Islet precursor cell (in vitro differentiated cells): ENCODE measurements around the gene WNT7A.

Source experiments
- DNase-seq: peaks from one replicate; pipeline ENCODE4 v3.0.0-alpha.2; 2018

Gene WNT7A

GRCh38 chr3:13825821-13826220 lies 54.0 kb downstream of the WNT7A start:
- DNase-seq: no peak

GRCh38 chr3:13825311-13825579 lies 54.6 kb downstream of the WNT7A start:
- peak; percentile 87 for DNase-seq

- DNase-seq: peak; percentile 81
These were observed 55.2 kb downstream of the WNT7A start for GRCh38 chr3:13824521-13825310.

GRCh38 chr3:13823692-13824091 lies 56.2 kb downstream of the WNT7A start:
- no peak for DNase-seq

- no peak for DNase-seq
These were observed 56.8 kb downstream of the WNT7A start for GRCh38 chr3:13822871-13823585.

- DNase-seq: no peak
These were observed 57.8 kb downstream of the WNT7A start for GRCh38 chr3:13822042-13822441.

GRCh38 chr3:13821126-13821525 lies 58.7 kb downstream of the WNT7A start:
- no peak for DNase-seq

- no peak for DNase-seq
These were observed 61.0 kb downstream of the WNT7A start for GRCh38 chr3:13818919-13819318.

- DNase-seq: no peak
These were observed 64.7 kb downstream of the WNT7A start for GRCh38 chr3:13815088-13815683.

- DNase-seq: no peak
These were observed 67.8 kb downstream of the WNT7A start for GRCh38 chr3:13812034-13812471.

GRCh38 chr3:13811614-13812013 lies 68.3 kb downstream of the WNT7A start:
- DNase-seq: no peak

GRCh38 chr3:13808550-13808949 lies 71.3 kb downstream of the WNT7A start:
- DNase-seq: no peak

GRCh38 chr3:13801361-13802204 lies 78.3 kb downstream of the WNT7A start:
- no peak for DNase-seq

- no peak for DNase-seq
These were observed 79.8 kb downstream of the WNT7A start for GRCh38 chr3:13800064-13800463.

- DNase-seq: no peak
These were observed 81.5 kb downstream of the WNT7A start for GRCh38 chr3:13798401-13798800.

- no peak for DNase-seq
These were observed 83.0 kb downstream of the WNT7A start for GRCh38 chr3:13796701-13797460.

- DNase-seq: no peak
These were observed 84.1 kb downstream of the WNT7A start for GRCh38 chr3:13795816-13796215.

- no peak for DNase-seq
These were observed 85.5 kb downstream of the WNT7A start for GRCh38 chr3:13794322-13794721.

GRCh38 chr3:13793451-13793850 lies 86.4 kb downstream of the WNT7A start:
- DNase-seq: no peak

GRCh38 chr3:13792512-13793371 lies 87.1 kb downstream of the WNT7A start:
- no peak for DNase-seq

- DNase-seq: no peak
These were observed 87.8 kb downstream of the WNT7A start for GRCh38 chr3:13792051-13792490.
